HG03060 (cell line): ENCODE results near the gene CTPS2.

ENCODE experiments used
- ATAC-seq: cut with Tn5 transposase; IDR thresholded peaks from one replicate; pipeline ENCODE4 v1.9.1; 2021; ENCODE audit warnings: low read depth, moderate number of reproducible peaks; ENCODE audit not compliant: unreplicated experiment

Gene CTPS2

GRCh38 chrX:16573781-16574180, 138.7 kb downstream of the CTPS2 start:
- ATAC-seq = no peak

- no peak for ATAC-seq
These were observed 144.8 kb downstream of the CTPS2 start for GRCh38 chrX:16567681-16568080.

DNA sequence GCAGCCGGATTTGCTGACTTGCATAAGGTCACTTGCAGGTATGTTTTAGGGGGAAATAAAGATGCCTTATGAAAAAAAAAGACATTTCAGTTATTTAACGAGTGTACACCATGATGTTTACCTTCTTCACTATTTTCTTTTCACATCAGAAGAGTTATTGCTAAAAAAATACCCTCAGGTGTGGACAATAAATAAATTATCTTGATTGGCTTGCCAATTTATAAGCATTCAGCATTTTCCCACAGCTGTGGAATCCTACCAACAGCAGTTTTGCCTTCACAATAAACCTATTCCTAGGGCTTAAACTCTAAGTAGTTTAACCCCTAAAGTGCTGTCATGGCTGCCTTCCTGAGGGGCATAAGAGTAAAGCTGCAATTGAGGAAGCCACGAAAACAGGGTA, 145.9 kb downstream of the CTPS2 start:
- ATAC-seq = no peak

DNA sequence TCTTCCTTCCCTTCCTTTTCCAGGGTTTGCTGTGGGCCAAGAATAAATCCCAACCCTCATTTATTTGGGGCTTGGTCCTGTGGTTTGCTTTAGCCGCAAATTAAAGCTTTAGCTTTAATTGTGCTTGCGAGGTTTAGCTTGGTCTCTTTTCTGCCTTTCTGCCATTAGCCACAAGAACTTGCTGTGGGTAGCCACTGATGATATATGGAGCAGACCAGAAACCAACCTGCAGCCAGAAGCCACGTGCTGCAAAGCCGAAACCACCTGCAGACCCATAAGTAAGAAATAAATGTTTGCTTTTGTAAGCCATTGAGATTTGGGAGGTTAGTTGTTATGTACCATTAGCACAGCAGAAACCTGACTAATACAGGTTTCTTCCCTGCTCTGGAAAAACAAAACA, 152.3 kb downstream of the CTPS2 start:
- ATAC-seq = no peak

DNA sequence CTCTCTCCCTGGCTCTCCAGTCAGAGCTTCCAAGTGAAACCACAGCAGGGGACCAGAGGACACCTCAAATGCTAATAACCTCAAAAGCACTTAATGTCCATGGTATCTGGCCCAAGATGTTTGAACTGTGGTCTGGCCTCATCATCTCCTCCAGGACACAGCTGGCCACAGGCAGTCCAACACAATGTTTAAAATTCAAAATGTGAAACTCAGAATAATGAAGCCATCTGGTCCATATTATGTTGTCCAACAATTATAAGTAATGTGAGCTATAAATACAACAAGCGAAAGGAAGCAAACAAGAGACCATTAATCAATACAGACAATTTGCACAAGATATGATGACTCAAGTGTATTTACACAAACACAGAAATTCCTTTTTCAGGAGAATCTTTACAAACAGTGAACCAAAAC, 153.3 kb downstream of the CTPS2 start:
- ATAC-seq = no peak

- ATAC-seq = no peak
These were observed 154.0 kb downstream of the CTPS2 start for GRCh38 chrX:16558489-16558888.

- ATAC-seq = no peak
These were observed 159.9 kb downstream of the CTPS2 start for GRCh38 chrX:16552546-16552945.

DNA sequence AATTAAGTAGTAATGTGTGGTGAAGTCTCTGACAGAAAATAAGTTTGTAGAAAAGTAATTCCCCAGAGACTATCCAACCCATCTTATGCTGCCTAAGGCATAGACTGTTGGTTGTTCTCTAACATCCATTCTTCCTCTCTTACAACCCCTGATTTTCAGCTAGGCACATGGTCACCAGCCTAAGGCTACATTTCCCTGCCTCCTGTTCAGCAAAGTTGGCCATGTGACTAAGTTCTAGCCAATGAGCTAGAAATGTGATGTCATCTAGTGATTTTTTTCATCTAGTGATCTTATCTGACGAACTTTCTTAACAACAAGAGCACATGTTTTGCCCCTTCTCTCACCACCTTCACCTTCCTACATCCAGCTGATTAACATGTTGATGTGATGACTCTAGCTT, 164.8 kb downstream of the CTPS2 start:
- ATAC-seq = no peak

DNA sequence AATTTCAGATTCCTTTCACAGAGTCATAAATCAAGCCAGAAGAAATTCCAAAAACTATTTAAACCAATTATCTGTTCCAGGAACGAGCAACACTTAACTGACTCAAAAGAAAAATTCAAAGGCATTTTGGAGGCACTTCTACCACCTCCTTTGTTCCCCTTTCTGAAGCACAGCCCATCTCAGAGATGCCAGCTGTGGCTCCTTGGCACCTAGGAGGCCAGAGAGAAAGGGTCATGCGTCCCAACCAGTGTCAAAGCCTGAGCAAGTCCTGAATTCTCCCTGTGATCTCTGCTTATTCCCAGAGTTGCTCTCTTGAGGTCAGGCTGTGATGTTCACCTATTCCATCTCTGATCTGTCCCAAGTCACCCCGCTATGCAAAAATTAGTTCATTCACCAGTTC, 167.5 kb downstream of the CTPS2 start:
- ATAC-seq = no peak
